HepG2 (cell line): ENCODE data around the gene TBC1D10B. TPM values are rescaled to one million over a fixed set of nuclear protein-coding genes. Genes with fewer than 3 reads are reported as not detected.

Source experiments
- CBX1 ChIP-seq: IDR thresholded peaks from one replicate; pipeline ENCODE4 v1.6.1; 2016; ENCODE audit warnings: antibody characterized with exemption, low read depth
- DBP ChIP-seq: sonication (generic); formaldehyde crosslinking; IDR thresholded peaks from 2 replicates; pipeline ENCODE4 v1.4.0; 2020; ENCODE audit warnings: missing genetic modification reagents; ENCODE audit errors: not compliant biosample characterization
- ELK4 ChIP-seq: sonication (generic); formaldehyde crosslinking; IDR thresholded peaks from 2 replicates; pipeline ENCODE4 v1.9.0; 2021; ENCODE audit warnings: missing genetic modification reagents, borderline replicate concordance
- FOXM1 ChIP-seq: sonication (generic); formaldehyde crosslinking; IDR thresholded peaks from 2 replicates; pipeline ENCODE4 v1.5.0; 2020; ENCODE audit warnings: missing genetic modification reagents
- MAX ChIP-seq: IDR thresholded peaks from 2 replicates; pipeline ENCODE4 v1.6.1; 2012; ENCODE audit warnings: inconsistent platforms
- NFIC ChIP-seq: IDR thresholded peaks from 2 replicates; pipeline ENCODE4 v1.6.1; 2012; ENCODE audit warnings: mild to moderate bottlenecking, low read length, inconsistent platforms
- SRF ChIP-seq: IDR thresholded peaks from 2 replicates; pipeline ENCODE4 v1.6.1; 2011; ENCODE audit warnings: mild to moderate bottlenecking, low read depth, low read length, moderate library complexity
- ZFP1 ChIP-seq: IDR thresholded peaks from 2 replicates; pipeline ENCODE4 v1.6.1; 2016
- ZNF10 ChIP-seq: sonication (generic); formaldehyde crosslinking; IDR thresholded peaks from 2 replicates; pipeline ENCODE4 v1.4.0; 2020; ENCODE audit warnings: mild to moderate bottlenecking, low read depth, missing genetic modification reagents, borderline replicate concordance
- ZNF556 ChIP-seq: sonication (generic); formaldehyde crosslinking; IDR thresholded peaks from 2 replicates; pipeline ENCODE4 v1.4.0; 2020; ENCODE audit warnings: mild to moderate bottlenecking, missing genetic modification reagents, borderline replicate concordance
- ZNF672 ChIP-seq: sonication (generic); formaldehyde crosslinking; IDR thresholded peaks from 2 replicates; pipeline ENCODE4 v1.8.1; 2022; ENCODE audit warnings: missing genetic modification reagents
- polyA plus RNA-seq, 8 experiments: library from polyadenylated mRNA; depleted of rRNA in 3 of 8; stranded (reverse) in 7 of 8; unstranded in 1 of 8; fragments of >200 nt; fragmentation: Illumina TruSeq in 4 of 8; extraction: Trizol in 4 of 8; gene quantifications; 2 replicates each; pipeline versions ENCODE4 v1.2.1 to v1.2.3, GENCODE V29; 2011 to 2016; ENCODE audit warnings: low read depth in 4 of 8, missing spikeins in 1 of 8, mixed read lengths in 1 of 8; ENCODE audit not compliant: insufficient read depth in 1 of 8
- total RNA-seq, 5 experiments: library from RNA; depleted of rRNA; stranded (reverse); fragments of >200 nt; fragmentation: Illumina TruSeq; extraction: Trizol; gene quantifications; 2 replicates each; pipeline ENCODE4 v1.2.3, GENCODE V29; 2016; ENCODE audit warnings: low read depth in 1 of 5
- TF ChIP-seq, protein P1 (sequence below): sonication (generic); formaldehyde crosslinking; IDR thresholded peaks from one replicate; pipeline ENCODE4 v1.5.1; 2020; ENCODE audit warnings: mild to moderate bottlenecking, missing genetic modification reagents; ENCODE audit errors: not compliant biosample characterization
- TF ChIP-seq, protein P2 (sequence below): sonication (generic); formaldehyde crosslinking; IDR thresholded peaks from 2 replicates; pipeline ENCODE4 v1.5.0; 2020; ENCODE audit warnings: missing genetic modification reagents

Gene TBC1D10B
- total and polyA plus RNA-seq, 2 of the 13 experiments (the other 11 are each of a cell fraction or from before 2014, with no cell fraction given), result 15.7 to 24.8 TPM

DNA sequence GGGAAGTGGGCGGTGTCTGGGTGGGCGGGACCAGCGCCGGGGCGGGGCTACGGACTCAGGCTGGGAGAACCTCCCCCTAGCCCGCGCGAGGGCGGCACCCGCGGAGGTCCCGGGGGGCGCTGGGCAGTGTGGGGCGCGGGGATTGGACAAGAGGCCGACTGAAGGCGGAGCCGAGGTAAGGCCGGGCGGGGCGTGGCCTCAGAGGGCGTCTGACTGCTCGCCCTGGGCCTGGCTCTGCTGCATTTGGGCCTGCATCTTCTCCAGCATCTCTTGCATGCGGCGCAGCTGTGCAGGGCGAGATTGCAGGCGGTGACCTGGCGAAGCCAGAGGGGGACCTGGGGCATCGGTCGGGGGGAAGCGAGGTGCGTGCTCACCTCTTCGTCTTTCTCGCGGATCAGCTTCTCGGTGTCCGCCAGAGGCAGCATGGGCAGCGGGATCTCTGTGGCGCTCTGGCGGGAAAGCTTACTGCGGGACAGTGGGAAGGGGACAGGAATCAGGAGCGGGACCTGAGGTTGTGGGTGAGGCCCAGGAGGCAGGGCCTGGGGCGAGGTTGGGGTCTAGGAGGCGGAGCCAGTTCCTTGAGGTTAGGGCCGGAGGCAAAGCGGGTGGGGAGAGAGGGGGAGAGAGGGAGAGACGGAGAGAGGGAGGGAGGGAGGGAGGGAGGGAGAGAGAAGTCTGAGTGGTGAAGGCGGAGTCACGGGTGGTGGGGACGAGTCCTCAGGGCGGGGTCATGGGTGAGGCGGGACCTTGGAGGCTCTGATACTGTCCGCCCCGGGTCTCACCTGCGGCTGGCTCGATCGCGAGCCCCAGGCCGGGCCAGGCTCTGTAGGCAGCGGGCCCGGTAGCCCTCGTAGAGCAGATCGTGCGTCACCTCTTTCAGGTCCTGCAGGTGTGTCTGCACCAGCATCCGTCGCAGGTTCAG is 8.2 kb upstream of the TBC1D10B start (continued):
- TF ChIP-seq FOXM1 (CRISPR knock-in tag) (peak; percentile 53; the same call in 1 of the 2 replicates), MAX (peak; percentile 84), DBP (CRISPR knock-in tag) (no peak), ZNF556 (CRISPR knock-in tag) (peak; percentile 98), ZNF672 (CRISPR knock-in tag) (no peak), ZFP1 (CRISPR knock-in tag) (no peak), CBX1 (no peak), ELK4 (CRISPR knock-in tag) (no peak), SRF (no peak), ZNF10 (no peak), NFIC (no peak)
- TF ChIP-seq, protein P1, sequence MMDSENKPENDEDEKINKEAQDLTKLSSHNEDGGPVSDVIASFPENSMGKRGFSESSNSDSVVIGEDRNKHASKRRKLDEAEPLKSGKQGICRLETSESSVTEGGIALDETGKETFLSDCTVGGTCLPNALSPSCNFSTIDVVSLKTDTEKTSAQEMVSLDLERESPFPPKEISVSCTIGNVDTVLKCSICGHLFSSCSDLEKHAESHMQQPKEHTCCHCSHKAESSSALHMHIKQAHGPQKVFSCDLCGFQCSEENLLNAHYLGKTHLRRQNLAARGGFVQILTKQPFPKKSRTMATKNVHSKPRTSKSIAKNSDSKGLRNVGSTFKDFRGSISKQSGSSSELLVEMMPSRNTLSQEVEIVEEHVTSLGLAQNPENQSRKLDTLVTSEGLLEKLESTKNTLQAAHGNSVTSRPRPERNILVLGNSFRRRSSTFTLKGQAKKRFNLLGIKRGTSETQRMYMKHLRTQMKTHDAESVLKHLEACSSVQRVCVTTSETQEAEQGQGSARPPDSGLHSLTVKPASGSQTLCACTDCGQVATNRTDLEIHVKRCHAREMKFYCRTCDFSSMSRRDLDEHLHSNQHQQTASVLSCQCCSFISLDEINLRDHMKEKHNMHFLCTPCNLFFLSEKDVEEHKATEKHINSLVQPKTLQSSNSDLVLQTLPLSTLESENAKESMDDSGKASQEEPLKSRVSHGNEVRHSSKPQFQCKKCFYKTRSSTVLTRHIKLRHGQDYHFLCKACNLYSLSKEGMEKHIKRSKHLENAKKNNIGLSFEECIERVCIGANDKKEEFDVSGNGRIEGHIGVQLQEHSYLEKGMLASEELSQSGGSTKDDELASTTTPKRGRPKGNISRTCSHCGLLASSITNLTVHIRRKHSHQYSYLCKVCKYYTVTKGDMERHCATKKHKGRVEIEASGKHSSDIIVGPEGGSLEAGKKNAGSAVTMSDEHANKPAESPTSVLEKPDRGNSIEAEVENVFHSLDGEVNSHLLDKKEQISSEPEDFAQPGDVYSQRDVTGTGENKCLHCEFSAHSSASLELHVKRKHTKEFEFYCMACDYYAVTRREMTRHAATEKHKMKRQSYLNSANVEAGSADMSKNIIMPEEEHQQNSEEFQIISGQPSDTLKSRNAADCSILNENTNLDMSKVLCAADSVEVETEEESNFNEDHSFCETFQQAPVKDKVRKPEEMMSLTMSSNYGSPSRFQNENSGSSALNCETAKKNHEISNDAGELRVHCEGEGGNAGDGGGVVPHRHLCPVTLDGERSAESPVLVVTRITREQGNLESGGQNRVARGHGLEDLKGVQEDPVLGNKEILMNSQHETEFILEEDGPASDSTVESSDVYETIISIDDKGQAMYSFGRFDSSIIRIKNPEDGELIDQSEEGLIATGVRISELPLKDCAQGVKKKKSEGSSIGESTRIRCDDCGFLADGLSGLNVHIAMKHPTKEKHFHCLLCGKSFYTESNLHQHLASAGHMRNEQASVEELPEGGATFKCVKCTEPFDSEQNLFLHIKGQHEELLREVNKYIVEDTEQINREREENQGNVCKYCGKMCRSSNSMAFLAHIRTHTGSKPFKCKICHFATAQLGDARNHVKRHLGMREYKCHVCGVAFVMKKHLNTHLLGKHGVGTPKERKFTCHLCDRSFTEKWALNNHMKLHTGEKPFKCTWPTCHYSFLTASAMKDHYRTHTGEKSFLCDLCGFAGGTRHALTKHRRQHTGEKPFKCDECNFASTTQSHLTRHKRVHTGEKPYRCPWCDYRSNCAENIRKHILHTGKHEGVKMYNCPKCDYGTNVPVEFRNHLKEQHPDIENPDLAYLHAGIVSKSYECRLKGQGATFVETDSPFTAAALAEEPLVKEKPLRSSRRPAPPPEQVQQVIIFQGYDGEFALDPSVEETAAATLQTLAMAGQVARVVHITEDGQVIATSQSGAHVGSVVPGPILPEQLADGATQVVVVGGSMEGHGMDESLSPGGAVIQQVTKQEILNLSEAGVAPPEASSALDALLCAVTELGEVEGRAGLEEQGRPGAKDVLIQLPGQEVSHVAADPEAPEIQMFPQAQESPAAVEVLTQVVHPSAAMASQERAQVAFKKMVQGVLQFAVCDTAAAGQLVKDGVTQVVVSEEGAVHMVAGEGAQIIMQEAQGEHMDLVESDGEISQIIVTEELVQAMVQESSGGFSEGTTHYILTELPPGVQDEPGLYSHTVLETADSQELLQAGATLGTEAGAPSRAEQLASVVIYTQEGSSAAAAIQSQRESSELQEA (CRISPR knock-in tag), result no peak
- TF ChIP-seq, protein P2, sequence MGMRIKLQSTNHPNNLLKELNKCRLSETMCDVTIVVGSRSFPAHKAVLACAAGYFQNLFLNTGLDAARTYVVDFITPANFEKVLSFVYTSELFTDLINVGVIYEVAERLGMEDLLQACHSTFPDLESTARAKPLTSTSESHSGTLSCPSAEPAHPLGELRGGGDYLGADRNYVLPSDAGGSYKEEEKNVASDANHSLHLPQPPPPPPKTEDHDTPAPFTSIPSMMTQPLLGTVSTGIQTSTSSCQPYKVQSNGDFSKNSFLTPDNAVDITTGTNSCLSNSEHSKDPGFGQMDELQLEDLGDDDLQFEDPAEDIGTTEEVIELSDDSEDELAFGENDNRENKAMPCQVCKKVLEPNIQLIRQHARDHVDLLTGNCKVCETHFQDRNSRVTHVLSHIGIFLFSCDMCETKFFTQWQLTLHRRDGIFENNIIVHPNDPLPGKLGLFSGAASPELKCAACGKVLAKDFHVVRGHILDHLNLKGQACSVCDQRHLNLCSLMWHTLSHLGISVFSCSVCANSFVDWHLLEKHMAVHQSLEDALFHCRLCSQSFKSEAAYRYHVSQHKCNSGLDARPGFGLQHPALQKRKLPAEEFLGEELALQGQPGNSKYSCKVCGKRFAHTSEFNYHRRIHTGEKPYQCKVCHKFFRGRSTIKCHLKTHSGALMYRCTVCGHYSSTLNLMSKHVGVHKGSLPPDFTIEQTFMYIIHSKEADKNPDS (CRISPR knock-in tag), result no peak
